NCI-H69 (cell line): ENCODE results near the gene MGAT5B.
A peak's percentile ranks its signal among the peaks of the same experiment; 100 is the strongest.
"Not testable (repeated sequence)": the region's sequence is repeated elsewhere in the genome, so short reads cannot be mapped to it uniquely, and the experiment has no call there.

Source experiments
- DNase-seq: peaks from one replicate; lab custom pipeline; 2025; lab: John Stamatoyannopoulos, UW

Gene MGAT5B

GRCh38 chr17:76978050-76978449, 109.8 kb downstream of the MGAT5B start:
- not testable (repeated sequence) for DNase-seq

DNA sequence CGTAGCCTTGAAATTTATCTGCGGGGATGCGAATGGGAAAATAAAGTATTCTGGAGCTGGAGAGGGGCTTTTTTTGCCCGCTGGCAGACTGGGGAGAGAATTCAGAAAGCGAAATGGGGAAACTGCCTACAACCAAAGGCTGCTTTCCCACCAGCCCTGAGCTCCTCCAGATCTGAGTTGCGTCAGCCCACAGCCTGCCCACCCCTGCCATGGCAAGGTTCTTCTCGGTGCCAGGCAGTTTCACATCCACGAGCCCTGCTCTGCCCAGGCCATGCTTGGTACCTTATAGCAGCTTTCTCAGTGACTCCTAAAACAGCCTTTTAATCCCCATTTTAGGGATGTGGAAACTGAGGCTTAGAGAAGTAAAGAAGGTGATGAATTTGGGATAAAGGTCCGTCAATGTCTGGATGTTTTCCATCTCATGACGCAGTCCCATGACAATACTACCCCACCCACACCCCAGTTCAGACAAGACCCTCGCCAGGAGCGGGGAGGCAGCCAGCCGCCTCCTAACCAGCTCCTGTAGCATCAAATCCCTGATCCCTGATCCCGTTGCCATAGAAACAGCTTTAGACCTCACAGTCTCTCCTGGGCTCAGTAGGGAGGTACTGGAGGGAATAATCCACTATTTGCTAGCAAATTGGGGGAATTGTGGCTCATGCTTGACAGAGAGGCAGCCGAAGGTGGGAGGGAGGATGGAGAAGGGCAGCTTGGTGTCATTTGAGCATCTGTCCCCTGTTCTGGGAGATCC, 113.5 kb downstream of the MGAT5B start:
- peak; percentile 24 for DNase-seq

GRCh38 chr17:76982408-76983074, 114.3 kb downstream of the MGAT5B start:
- no peak for DNase-seq

DNA sequence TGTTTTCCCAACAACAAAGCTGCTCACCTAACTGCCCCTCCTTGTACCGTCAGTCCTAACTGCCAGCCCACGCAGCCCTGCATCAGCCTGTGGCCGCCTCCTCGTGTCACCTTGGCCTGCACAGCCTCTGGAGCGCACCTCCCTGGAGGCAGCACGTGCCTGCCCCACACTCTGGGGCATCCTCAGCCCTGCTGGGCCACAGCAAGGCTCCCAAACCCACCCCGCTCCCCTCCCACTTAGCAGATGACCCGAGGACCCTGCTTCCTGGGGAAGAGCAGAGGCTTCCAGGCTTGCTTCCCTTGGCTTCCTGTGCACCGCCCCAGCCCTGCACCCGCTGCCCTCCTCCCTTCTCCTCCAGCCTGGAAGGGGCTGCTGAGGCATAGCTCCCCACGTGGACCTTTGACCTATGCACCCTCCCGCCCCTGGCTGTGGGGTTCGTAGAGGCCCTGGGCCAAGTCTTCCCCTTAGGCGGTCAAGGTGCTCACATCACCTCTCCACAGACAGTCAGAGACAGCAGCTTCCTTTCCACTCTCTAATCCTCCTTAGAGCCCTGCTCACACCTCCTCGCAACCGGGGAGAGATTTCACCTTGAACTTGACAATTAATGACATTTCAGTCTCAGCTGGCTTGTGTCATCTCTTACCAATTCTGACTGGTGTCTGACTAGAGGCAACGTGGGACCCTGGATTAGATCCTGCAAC, 115.0 kb downstream of the MGAT5B start:
- peak; percentile 41 for DNase-seq

DNA sequence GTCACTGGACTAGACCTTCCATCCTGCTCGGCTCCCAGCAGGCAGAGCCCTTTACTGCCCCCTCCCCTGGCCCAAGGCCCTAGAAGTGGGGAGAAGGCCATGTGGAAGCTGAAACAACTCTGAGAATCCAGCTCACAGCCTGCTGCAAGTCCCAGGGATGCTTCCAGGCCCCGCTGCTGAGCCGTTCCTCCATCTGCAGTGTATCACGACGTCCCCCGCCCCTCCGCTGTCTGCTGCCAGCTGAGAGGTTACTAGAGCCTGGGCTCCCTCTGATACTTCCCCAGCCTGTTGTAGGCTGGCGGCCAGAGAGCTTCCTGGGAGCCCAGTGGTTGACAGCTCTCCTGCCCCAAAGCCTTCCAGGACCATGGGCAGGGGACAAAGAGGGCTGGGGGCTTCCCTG, 118.2 kb downstream of the MGAT5B start:
- no peak for DNase-seq

GRCh38 chr17:76987486-76988093, 119.4 kb downstream of the MGAT5B start:
- no peak for DNase-seq

DNA sequence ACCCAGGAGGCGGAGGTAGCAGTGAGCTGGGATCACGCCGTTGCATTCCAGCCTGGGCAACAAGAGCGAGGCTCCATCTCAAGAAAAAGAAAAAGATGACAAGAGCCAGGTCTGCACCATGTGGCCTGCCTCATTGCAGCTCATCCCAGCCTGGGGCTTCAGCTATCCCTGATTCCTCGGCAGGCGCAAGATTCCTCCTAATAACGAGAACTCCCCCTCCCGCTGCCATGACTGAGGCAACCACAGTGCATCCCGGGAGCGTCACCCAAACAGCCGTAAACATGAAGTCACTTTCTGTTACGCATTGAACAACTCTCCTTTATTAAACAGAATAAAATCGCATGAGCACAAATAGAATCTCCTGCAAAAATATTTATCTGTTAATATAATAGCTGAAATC, 120.6 kb downstream of the MGAT5B start:
- no peak for DNase-seq

DNA sequence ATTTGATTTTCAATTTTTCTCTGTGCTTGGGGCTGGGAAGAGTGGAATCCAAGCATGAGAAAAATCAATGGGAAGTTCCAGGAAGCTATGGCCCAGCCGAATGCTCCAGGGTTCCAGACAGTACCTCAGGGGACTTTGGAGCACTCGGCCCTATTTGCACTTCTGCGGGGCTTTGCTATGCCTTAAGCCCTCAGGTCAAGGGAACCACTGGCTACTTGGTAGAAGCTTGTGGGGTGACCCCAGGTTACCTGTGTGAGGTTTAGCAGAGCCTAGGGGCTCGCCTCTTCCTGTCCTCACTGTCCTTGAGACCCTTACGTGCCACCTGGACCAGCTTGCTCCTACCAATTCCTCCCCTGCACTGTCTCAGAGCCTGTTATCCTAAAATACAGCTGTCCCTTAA, 121.3 kb downstream of the MGAT5B start:
- DNase-seq = no peak

DNA sequence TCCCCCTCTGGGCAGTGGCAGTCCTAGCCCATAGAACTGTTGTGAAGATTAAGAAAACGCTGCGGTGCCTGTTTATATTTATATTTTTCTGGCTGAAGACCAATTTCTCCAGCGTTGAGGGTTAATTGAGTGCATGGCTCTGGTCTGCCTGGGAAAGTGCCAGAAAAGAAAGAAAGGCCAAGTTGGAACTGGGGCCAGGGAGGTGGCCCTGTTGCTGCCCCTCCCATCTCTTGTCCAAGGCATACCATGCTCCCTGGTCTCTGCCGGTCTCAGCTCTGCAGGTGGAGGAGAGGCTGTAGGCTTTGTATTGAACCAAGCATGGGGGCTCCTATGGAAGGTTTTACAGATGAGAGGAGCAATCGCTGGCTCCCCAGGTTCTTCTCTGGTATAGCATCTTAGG, 124.7 kb downstream of the MGAT5B start:
- DNase-seq = no peak

GRCh38 chr17:76993651-76994050, 125.4 kb downstream of the MGAT5B start:
- no peak for DNase-seq

- DNase-seq = peak; percentile 75
These were observed 126.0 kb downstream of the MGAT5B start for GRCh38 chr17:76994237-76994637.

DNA sequence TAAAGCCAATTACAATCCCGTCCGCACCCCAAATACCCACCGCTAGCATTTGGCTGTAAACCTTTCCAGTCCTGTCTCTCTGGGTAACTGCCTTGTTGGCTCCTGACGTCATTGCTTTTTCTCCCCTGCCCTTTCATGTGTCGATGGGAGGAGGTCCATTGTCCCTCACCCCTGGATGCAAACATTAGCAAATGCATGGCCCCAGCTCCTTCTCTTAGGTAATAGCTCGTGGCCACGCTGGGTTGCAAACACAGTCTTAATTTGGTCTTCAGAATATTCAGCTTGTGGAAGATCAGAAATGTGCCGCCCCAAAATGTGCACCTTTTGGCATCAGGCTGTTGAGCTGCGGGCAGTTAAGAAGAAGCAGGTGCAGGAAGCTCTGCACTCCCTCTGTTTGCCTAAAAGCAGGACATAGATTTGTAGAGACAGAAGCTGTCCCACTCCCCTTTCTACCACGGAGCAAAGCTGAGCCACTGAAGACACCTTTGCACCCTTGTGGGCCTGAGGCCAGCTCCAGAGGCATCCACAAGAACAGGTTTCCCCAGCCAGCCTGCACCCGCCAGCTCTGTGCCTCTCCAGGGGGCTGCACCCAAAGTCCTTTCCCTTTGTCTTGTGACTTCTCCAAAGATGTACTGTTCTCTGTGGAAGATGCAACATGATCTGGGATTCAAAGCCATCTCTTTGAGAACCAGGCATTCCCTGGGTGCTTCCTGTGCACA, 127.3 kb downstream of the MGAT5B start:
- peak; percentile 96 for DNase-seq

- no peak for DNase-seq
These were observed 128.8 kb downstream of the MGAT5B start for GRCh38 chr17:76996741-76997694.

- no peak for DNase-seq
These were observed 129.9 kb downstream of the MGAT5B start for GRCh38 chr17:76997981-76998531.

DNA sequence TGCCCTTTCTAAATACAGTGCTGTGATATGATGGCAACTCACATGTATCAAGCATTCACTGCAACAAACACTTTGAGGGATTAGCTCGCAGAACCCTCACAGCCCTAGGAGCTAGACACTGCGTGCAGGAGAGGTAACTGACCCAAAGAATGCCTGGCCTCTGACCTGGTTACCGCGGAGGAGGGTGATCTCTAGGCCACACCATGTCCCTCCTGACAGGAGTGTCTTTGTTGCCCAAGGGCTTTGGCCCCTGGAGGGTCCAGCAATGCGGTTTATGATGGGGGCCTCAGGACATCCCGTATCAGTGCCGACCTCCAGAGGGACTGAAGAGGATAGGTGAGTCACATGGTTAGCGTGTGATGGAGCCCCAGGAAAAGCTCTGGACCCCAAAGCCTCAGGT, 130.6 kb downstream of the MGAT5B start:
- no peak for DNase-seq
